Calu3 (cell line): ENCODE measurements around the gene PDE3B. TPM values are rescaled to one million over a fixed set of nuclear protein-coding genes. Genes with fewer than 3 reads are reported as not detected.
"Not testable (repeated sequence)": the region's sequence is repeated elsewhere in the genome, so short reads cannot be mapped to it uniquely, and the experiment has no call there.

ENCODE experiments used
- BruUV-seq: library from RNA; stranded (reverse); fragments of 400-500 nt; replicated peaks from 2 replicates; lab custom pipeline; 2021; lab: Mats Ljungman, UMichigan
- CTCF ChIA-PET: fragments of 300-600 bp; sonication (Branson Sonifier 250); formaldehyde crosslinking; loops from one replicate; lab custom pipeline; 2022; ENCODE audit warnings: antibody characterized with exemption; lab: Charles Lee
- DNase-seq: peaks from one replicate; pipeline ENCODE4 v3.0.0; 2022
- H3K27ac Mint-ChIP-seq: one replicate; pipeline ENCODE4 v1.8.0; 2022; ENCODE audit warnings: mixed read lengths; ENCODE audit not compliant: unreplicated experiment
- H3K27me3 Mint-ChIP-seq: one replicate; pipeline ENCODE4 v1.8.0; 2022; ENCODE audit warnings: mixed read lengths; ENCODE audit not compliant: unreplicated experiment
- H3K36me3 Mint-ChIP-seq: one replicate; pipeline ENCODE4 v1.8.0; 2022; ENCODE audit warnings: mild to moderate bottlenecking, moderate library complexity, mixed read lengths; ENCODE audit not compliant: insufficient read depth, unreplicated experiment
- H3K4me1 Mint-ChIP-seq: one replicate; pipeline ENCODE4 v1.8.0; 2022; ENCODE audit warnings: mild to moderate bottlenecking, low read depth, mixed read lengths; ENCODE audit not compliant: unreplicated experiment
- H3K4me3 Mint-ChIP-seq: one replicate; pipeline ENCODE4 v1.8.0; 2022; ENCODE audit warnings: mild to moderate bottlenecking, low read depth, moderate library complexity, mixed read lengths; ENCODE audit not compliant: unreplicated experiment
- H3K9me3 Mint-ChIP-seq: one replicate; pipeline ENCODE4 v1.8.0; 2022; ENCODE audit warnings: low read depth, mixed read lengths; ENCODE audit not compliant: unreplicated experiment
- CTCF ChIP-seq: fragments of 200-600 bp; IDR thresholded peaks from one replicate; pipeline ENCODE4 v1.8.0; 2022; ENCODE audit warnings: antibody characterized with exemption; ENCODE audit not compliant: unreplicated experiment
- intact Hi-C: fragments of 100-400 bp; cut with micrococcal nuclease; formaldehyde crosslinking; loops from one replicate; pipeline ENCODE4 v1.10.0; 2022; ENCODE audit not compliant: unreplicated experiment
- total RNA-seq: library from RNA; stranded (reverse); gene quantifications from 2 replicates; pipeline ENCODE4 v1.2.3, GENCODE V29; 2022

The PDE3B gene
- total RNA-seq, 1 experiment from 2014 or later: 4.5 TPM

DNA sequence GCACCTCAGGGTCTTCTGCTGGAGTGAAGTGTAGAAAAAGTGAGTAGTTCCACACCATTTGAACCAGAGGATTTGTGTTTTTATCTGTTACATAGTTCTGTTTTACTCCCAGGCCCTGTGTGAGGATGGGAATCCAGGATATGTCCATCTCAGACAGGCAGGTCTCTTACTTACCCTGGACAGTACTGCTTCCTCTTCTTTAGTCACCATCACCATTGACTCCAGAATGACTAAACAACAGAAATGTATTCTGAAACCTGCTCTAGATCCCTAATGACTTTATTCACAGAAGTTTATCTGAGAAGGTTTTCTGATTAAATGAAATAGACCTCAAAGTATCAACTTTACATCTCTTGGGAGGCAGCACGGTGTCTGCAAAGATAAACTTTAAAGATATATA, 214.8 kb downstream of the PDE3B start:
- no peaks in the 10 kb centered on the region for H3K27me3 Mint-ChIP-seq
- H3K4me3 Mint-ChIP-seq: no peak overlapping the region
- no TSS peak for BruUV-seq
- no peaks in the 10 kb centered on the region for H3K36me3 Mint-ChIP-seq
- CTCF ChIA-PET: no interaction called here
- H3K9me3 Mint-ChIP-seq: no peaks in the 10 kb centered on the region
- TF ChIP-seq CTCF: no peak
- intact Hi-C loops: no loop called here
- H3K27ac Mint-ChIP-seq: no peak overlapping the region
- no peak for DNase-seq
- H3K4me1 Mint-ChIP-seq: peaks cover 13% of the 10 kb centered on the region

GRCh38 chr11:14860511-14860910, 216.9 kb downstream of the PDE3B start:
- CTCF ChIA-PET: no interaction called here
- DNase-seq: no peak
- no peak for TF ChIP-seq CTCF
- no peak overlapping the region for H3K4me3 Mint-ChIP-seq
- H3K27ac Mint-ChIP-seq: no peak overlapping the region
- H3K9me3 Mint-ChIP-seq: no peaks in the 10 kb centered on the region
- intact Hi-C loops: no loop called here
- H3K27me3 Mint-ChIP-seq: no peaks in the 10 kb centered on the region
- no peaks in the 10 kb centered on the region for H3K36me3 Mint-ChIP-seq
- H3K4me1 Mint-ChIP-seq: peaks cover 13% of the 10 kb centered on the region
- no TSS peak for BruUV-seq

GRCh38 chr11:14861680-14862079, 218.1 kb downstream of the PDE3B start:
- CTCF ChIA-PET: no interaction called here
- Mint-ChIP-seq H3K27ac (no peak overlapping the region), H3K4me3 (no peak overlapping the region), H3K9me3 (no peaks in the 10 kb centered on the region), H3K27me3 (no peaks in the 10 kb centered on the region), H3K4me1 (peaks cover 13% of the 10 kb centered on the region), H3K36me3 (no peaks in the 10 kb centered on the region)
- intact Hi-C loops: no loop called here
- BruUV-seq: no TSS peak
- peak; percentile 14 for DNase-seq
- TF ChIP-seq CTCF: no peak

- DNase-seq, H3K9me3 Mint-ChIP-seq, H3K27me3 Mint-ChIP-seq, BruUV-seq, H3K4me3 Mint-ChIP-seq, H3K36me3 Mint-ChIP-seq, intact Hi-C loops, H3K27ac Mint-ChIP-seq: not testable (repeated sequence)
- peaks cover 13% of the 10 kb centered on the region for H3K4me1 Mint-ChIP-seq
- CTCF ChIA-PET: interaction anchor here (0.8 kb wide), 1 partner anchor 322 kb away, joined by 3 read pairs; no protein-coding TSS in a partner anchor
Measured at GRCh38 chr11:14863775-14864174, 220.2 kb downstream of the PDE3B start.

DNA sequence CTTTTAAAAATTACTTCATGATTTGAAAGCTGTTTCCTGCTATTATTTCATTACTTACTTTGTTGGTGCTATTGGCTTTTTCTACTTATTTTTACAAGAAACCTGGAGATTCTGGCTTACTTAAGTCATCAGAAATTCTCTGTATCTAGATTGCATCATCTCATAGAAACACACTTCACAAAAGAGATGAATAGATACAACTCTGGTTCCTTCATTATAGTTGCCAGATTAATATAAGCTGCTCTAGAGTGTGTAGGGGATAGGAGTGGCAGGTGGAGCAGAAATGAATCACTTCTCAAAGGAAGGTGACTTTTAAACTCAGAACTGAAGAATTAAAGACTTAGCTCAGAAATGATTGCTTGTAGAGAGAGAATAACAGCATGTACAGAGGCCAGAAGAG, 228.4 kb downstream of the PDE3B start:
- TF ChIP-seq CTCF: no peak
- CTCF ChIA-PET: no interaction called here
- no peaks in the 10 kb centered on the region for H3K4me1 Mint-ChIP-seq
- peak overlapping the region; percentile 8 for H3K27ac Mint-ChIP-seq
- intact Hi-C loops: no loop called here
- no peak for DNase-seq
- H3K27me3 Mint-ChIP-seq: no peaks in the 10 kb centered on the region
- no peaks in the 10 kb centered on the region for H3K9me3 Mint-ChIP-seq
- no peaks in the 10 kb centered on the region for H3K36me3 Mint-ChIP-seq
- no peak overlapping the region for H3K4me3 Mint-ChIP-seq
- no TSS peak for BruUV-seq
